HepG2 (cell line): ENCODE data around the gene NBEAL1. TPM values are rescaled to one million over a fixed set of nuclear protein-coding genes. Genes with fewer than 3 reads are reported as not detected.

ENCODE experiments used
- NAIF1 ChIP-seq: sonication (generic); formaldehyde crosslinking; IDR thresholded peaks from 2 replicates; pipeline ENCODE4 v1.5.0; 2020; ENCODE audit warnings: mild to moderate bottlenecking, missing genetic modification reagents, borderline replicate concordance
- ZNF3 ChIP-seq: IDR thresholded peaks from 2 replicates; pipeline ENCODE4 v1.7.0; 2017; ENCODE audit warnings: inconsistent platforms
- ZNF674 ChIP-seq: sonication (generic); formaldehyde crosslinking; IDR thresholded peaks from 2 replicates; pipeline ENCODE4 v1.5.0; 2020; ENCODE audit warnings: low read depth, mild to moderate bottlenecking, missing genetic modification reagents
- ZNF761 ChIP-seq: sonication (generic); formaldehyde crosslinking; conservative IDR thresholded peaks from 2 replicates; pipeline ENCODE4 v1.4.0; 2020; ENCODE audit warnings: mild to moderate bottlenecking, missing genetic modification reagents
- polyA plus RNA-seq, 8 experiments: library from polyadenylated mRNA; depleted of rRNA in 3 of 8; stranded (reverse) in 7 of 8; unstranded in 1 of 8; fragments of >200 nt; fragmentation: Illumina TruSeq in 4 of 8; extraction: Trizol in 4 of 8; gene quantifications; 2 replicates each; pipeline versions ENCODE4 v1.2.1 to v1.2.3, GENCODE V29; 2011 to 2016; ENCODE audit warnings: low read depth in 4 of 8, missing spikeins in 1 of 8, mixed read lengths in 1 of 8; ENCODE audit not compliant: insufficient read depth in 1 of 8
- total RNA-seq, 5 experiments: library from RNA; depleted of rRNA; stranded (reverse); fragments of >200 nt; fragmentation: Illumina TruSeq; extraction: Trizol; gene quantifications; 2 replicates each; pipeline ENCODE4 v1.2.3, GENCODE V29; 2016; ENCODE audit warnings: low read depth in 1 of 5
- TF ChIP-seq, protein P1 (sequence below): sonication (generic); formaldehyde crosslinking; IDR thresholded peaks from 2 replicates; pipeline ENCODE4 v1.8.0; 2022; ENCODE audit warnings: missing genetic modification reagents, mild to moderate bottlenecking, moderate library complexity, borderline replicate concordance
- TF ChIP-seq, protein P2 (sequence below), 2 experiments: fragments of 450-650 bp in 1 of 2; sonication (generic) in 1 of 2; formaldehyde crosslinking in 1 of 2; IDR thresholded peaks; 2 replicates each; pipeline versions ENCODE4 v1.6.1 to v1.8.0; 2016 to 2022; ENCODE audit warnings: antibody characterized with exemption in 1 of 2, mild to moderate bottlenecking in 1 of 2, missing genetic modification reagents in 1 of 2
- TF ChIP-seq, protein P3 (sequence below): sonication (generic); formaldehyde crosslinking; IDR thresholded peaks from 2 replicates; pipeline ENCODE4 v1.8.0; 2022; ENCODE audit warnings: low read depth, missing genetic modification reagents
- TF ChIP-seq, protein P4 (sequence below): sonication (generic); formaldehyde crosslinking; conservative IDR thresholded peaks from 2 replicates; pipeline ENCODE4 v1.5.0; 2020; ENCODE audit warnings: missing genetic modification reagents
- TF ChIP-seq, protein P5 (sequence below), 2 experiments: sonication (generic) in 1 of 2; formaldehyde crosslinking in 1 of 2; IDR thresholded peaks; 2 replicates each; pipeline versions ENCODE4 v1.5.1 to v1.6.1; 2011 to 2020; ENCODE audit warnings: borderline replicate concordance in 1 of 2, low read depth in 1 of 2, low read length in 1 of 2, mild to moderate bottlenecking in 1 of 2, missing genetic modification reagents in 1 of 2, moderate library complexity in 1 of 2

The NBEAL1 gene
- total and polyA plus RNA-seq, 2 of the 13 experiments (the other 11 are each of a cell fraction or from before 2014, with no cell fraction given), result 6.4 to 15.7 TPM

DNA sequence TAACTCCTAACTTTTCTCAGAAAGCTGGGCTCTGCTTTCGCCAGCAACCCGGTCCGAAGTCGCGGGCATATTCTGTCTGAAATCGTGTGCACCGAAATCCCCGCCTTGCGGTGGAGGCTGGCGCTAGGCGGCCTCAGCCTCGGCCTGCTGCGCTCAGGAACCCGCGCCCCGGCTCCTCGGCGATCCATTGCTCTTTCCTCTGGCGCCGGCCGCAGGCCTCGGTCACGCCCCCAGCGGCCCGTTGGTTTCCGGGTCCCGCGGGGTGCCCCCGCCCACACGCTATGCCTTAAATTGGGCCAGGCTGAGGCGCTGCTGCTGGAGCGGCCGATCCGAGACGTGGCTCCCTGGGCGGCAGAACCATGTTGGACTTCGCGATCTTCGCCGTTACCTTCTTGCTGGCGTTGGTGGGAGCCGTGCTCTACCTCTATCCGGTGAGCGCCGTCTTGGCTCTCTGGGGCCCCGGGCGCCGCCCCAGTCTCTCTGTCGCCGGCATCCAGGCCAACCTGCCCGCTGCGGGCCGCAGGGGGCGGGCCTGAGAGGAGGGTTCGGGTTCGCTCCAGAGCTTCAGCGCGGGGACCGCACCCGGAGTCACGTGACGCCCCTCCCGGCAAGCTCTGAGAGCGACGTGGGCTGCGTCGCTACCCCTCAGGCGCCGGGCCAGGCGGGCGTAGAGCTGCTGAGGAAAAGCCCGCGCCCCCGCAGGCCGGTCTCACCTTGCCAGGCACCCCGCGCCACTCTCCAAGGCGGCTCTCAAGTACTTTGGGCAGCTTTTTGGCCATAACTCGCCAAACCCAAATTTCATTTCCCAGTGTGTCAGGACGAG lies 224.2 kb downstream of the NBEAL1 start, which contains the start of gene CYP20A1 (continued):
- TF ChIP-seq, protein P1, sequence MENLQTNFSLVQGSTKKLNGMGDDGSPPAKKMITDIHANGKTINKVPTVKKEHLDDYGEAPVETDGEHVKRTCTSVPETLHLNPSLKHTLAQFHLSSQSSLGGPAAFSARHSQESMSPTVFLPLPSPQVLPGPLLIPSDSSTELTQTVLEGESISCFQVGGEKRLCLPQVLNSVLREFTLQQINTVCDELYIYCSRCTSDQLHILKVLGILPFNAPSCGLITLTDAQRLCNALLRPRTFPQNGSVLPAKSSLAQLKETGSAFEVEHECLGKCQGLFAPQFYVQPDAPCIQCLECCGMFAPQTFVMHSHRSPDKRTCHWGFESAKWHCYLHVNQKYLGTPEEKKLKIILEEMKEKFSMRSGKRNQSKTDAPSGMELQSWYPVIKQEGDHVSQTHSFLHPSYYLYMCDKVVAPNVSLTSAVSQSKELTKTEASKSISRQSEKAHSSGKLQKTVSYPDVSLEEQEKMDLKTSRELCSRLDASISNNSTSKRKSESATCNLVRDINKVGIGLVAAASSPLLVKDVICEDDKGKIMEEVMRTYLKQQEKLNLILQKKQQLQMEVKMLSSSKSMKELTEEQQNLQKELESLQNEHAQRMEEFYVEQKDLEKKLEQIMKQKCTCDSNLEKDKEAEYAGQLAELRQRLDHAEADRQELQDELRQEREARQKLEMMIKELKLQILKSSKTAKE, result no peak
- TF ChIP-seq ZNF761 (CRISPR knock-in tag), result peak; percentile 82; the same call in 1 of the 2 replicates
- TF ChIP-seq, protein P2, sequence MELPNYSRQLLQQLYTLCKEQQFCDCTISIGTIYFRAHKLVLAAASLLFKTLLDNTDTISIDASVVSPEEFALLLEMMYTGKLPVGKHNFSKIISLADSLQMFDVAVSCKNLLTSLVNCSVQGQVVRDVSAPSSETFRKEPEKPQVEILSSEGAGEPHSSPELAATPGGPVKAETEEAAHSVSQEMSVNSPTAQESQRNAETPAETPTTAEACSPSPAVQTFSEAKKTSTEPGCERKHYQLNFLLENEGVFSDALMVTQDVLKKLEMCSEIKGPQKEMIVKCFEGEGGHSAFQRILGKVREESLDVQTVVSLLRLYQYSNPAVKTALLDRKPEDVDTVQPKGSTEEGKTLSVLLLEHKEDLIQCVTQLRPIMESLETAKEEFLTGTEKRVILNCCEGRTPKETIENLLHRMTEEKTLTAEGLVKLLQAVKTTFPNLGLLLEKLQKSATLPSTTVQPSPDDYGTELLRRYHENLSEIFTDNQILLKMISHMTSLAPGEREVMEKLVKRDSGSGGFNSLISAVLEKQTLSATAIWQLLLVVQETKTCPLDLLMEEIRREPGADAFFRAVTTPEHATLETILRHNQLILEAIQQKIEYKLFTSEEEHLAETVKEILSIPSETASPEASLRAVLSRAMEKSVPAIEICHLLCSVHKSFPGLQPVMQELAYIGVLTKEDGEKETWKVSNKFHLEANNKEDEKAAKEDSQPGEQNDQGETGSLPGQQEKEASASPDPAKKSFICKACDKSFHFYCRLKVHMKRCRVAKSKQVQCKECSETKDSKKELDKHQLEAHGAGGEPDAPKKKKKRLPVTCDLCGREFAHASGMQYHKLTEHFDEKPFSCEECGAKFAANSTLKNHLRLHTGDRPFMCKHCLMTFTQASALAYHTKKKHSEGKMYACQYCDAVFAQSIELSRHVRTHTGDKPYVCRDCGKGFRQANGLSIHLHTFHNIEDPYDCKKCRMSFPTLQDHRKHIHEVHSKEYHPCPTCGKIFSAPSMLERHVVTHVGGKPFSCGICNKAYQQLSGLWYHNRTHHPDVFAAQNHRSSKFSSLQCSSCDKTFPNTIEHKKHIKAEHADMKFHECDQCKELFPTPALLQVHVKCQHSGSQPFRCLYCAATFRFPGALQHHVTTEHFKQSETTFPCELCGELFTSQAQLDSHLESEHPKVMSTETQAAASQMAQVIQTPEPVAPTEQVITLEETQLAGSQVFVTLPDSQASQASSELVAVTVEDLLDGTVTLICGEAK (IDR thresholded peaks at IDR 0.05), result no peak
- TF ChIP-seq, protein P2 (CRISPR knock-in tag; IDR thresholded peaks at IDR 0.05), result peak; percentile 93
- peak; percentile 97 for TF ChIP-seq ZNF674 (CRISPR knock-in tag)
- TF ChIP-seq, protein P3, sequence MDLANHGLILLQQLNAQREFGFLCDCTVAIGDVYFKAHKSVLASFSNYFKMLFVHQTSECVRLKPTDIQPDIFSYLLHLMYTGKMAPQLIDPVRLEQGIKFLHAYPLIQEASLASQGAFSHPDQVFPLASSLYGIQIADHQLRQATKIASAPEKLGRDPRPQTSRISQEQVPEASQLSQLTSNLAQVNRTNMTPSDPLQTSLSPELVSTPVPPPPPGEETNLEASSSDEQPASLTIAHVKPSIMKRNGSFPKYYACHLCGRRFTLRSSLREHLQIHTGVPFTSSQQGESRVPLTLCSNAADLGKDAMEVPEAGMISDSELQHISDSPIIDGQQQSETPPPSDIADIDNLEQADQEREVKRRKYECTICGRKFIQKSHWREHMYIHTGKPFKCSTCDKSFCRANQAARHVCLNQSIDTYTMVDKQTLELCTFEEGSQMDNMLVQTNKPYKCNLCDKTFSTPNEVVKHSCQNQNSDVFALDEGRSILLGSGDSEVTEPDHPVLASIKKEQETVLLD, result no peak
- no peak for TF ChIP-seq ZNF3
- TF ChIP-seq, protein P4, sequence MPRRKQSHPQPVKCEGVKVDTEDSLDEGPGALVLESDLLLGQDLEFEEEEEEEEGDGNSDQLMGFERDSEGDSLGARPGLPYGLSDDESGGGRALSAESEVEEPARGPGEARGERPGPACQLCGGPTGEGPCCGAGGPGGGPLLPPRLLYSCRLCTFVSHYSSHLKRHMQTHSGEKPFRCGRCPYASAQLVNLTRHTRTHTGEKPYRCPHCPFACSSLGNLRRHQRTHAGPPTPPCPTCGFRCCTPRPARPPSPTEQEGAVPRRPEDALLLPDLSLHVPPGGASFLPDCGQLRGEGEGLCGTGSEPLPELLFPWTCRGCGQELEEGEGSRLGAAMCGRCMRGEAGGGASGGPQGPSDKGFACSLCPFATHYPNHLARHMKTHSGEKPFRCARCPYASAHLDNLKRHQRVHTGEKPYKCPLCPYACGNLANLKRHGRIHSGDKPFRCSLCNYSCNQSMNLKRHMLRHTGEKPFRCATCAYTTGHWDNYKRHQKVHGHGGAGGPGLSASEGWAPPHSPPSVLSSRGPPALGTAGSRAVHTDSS (CRISPR knock-in tag), result 0 out of 2 replicates have a peak, but pooled peaks have one; percentile 74
- TF ChIP-seq, protein P5, sequence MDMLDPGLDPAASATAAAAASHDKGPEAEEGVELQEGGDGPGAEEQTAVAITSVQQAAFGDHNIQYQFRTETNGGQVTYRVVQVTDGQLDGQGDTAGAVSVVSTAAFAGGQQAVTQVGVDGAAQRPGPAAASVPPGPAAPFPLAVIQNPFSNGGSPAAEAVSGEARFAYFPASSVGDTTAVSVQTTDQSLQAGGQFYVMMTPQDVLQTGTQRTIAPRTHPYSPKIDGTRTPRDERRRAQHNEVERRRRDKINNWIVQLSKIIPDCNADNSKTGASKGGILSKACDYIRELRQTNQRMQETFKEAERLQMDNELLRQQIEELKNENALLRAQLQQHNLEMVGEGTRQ (IDR thresholded peaks at IDR 0.05; ENCODE audit: low read depth, low read length), result peak; percentile 96
- TF ChIP-seq, protein P5 (CRISPR knock-in tag; IDR thresholded peaks at IDR 0.05; ENCODE audit: borderline replicate concordance), result peak; percentile 99
- peak; percentile 45; the same call in 1 of the 2 replicates for TF ChIP-seq NAIF1 (CRISPR knock-in tag)
